Panc1 (cell line): ENCODE measurements around the gene DONSON. TPM values are rescaled to one million over a fixed set of nuclear protein-coding genes. Genes with fewer than 3 reads are reported as not detected.

Source experiments
- ATAC-seq: fragments of 200-7000 bp; cut with Tn5 transposase; 2 replicates; pipeline ENCODE4 v1.9.1; 2020; ENCODE audit warnings: mild to moderate bottlenecking, moderate library complexity
- BruUV-seq: library from RNA; stranded (reverse); fragments of 400-500 nt; replicated peaks from 2 replicates; lab custom pipeline; 2021; lab: Mats Ljungman, UMichigan
- CTCF ChIA-PET: fragments of 300-600 bp; sonication (Branson Sonifier 250); formaldehyde crosslinking; loops from one replicate; lab custom pipeline; 2022; ENCODE audit warnings: antibody characterized with exemption; lab: Charles Lee
- POLR2A ChIA-PET: fragments of 300-600 bp; sonication (Branson Sonifier 250); formaldehyde crosslinking; loops from one replicate; lab custom pipeline; 2022; ENCODE audit warnings: antibody characterized with exemption; lab: Charles Lee
- DNase-seq: peaks from one replicate; pipeline ENCODE4 v3.0.0-alpha.2; 2010; ENCODE audit warnings: low read depth, low spot score
- H3K27ac ChIP-seq: 2 replicates; pipeline ENCODE4 v1.5.1; 2011; ENCODE audit warnings: mild to moderate bottlenecking, low read length, inconsistent platforms
- H3K27me3 ChIP-seq: fragments of 200-500 bp; sonication (Bioruptor generic); 2 replicates; pipeline ENCODE4 v1.6.0; 2014; ENCODE audit warnings: low read length, inconsistent platforms; ENCODE audit not compliant: control insufficient read depth, insufficient read depth
- H3K36me3 ChIP-seq: fragments of 200-500 bp; sonication (Bioruptor generic); 2 replicates; pipeline ENCODE4 v1.5.1; 2014; ENCODE audit warnings: inconsistent platforms, mild to moderate bottlenecking, low read length, moderate library complexity; ENCODE audit not compliant: control insufficient read depth, insufficient read depth
- H3K4me1 ChIP-seq: 2 replicates; pipeline ENCODE4 v1.5.1; 2011; ENCODE audit warnings: inconsistent platforms, mild to moderate bottlenecking, low read length, moderate library complexity; ENCODE audit not compliant: control insufficient read depth, insufficient read depth
- H3K4me3 ChIP-seq, 2 experiments: 2 replicates each; pipeline ENCODE4 v1.5.1; 2011 to 2012; ENCODE audit warnings: low read depth in 2 of 2, low read length in 2 of 2, mild to moderate bottlenecking in 2 of 2, inconsistent platforms in 1 of 2, moderate library complexity in 1 of 2
- H3K9me3 ChIP-seq: fragments of 200-500 bp; sonication (Bioruptor generic); 2 replicates; pipeline ENCODE4 v1.5.1; 2014; ENCODE audit warnings: low read depth, mild to moderate bottlenecking, inconsistent platforms, low read length, moderate library complexity; ENCODE audit not compliant: control insufficient read depth, insufficient read depth
- POLR2AphosphoS5 ChIP-seq: IDR thresholded peaks from 2 replicates; pipeline ENCODE4 v1.6.1; 2012; ENCODE audit warnings: mild to moderate bottlenecking, low read depth, low read length, moderate library complexity
- REST ChIP-seq, 2 experiments: IDR thresholded peaks; 2 replicates each; pipeline ENCODE4 v1.6.1; 2011 to 2012; ENCODE audit warnings: low read depth in 2 of 2, control low read depth in 1 of 2, low read length in 1 of 2, mild to moderate bottlenecking in 1 of 2, moderate library complexity in 1 of 2; ENCODE audit not compliant: insufficient read depth in 1 of 2
- SIN3A ChIP-seq: IDR thresholded peaks from 2 replicates; pipeline ENCODE4 v1.6.1; 2012; ENCODE audit warnings: low read depth, mild to moderate bottlenecking, low read length, moderate library complexity, borderline replicate concordance; ENCODE audit not compliant: insufficient read depth
- TCF7L2 ChIP-seq: IDR thresholded peaks from 2 replicates; pipeline ENCODE4 v1.6.1; 2011; ENCODE audit warnings: mild to moderate bottlenecking, low read depth, low read length, inconsistent platforms
- in situ Hi-C: cut with HindIII; loops from 2 replicates; pipeline ENCODE4 v1.10.0; 2016; ENCODE audit warnings: low sequenced_read_pairs, low pct_unique_long_range_greater_than_20kb
- intact Hi-C: fragments of 100-400 bp; cut with micrococcal nuclease; formaldehyde crosslinking; loops from one replicate; pipeline ENCODE4 v1.10.0; 2022; ENCODE audit not compliant: unreplicated experiment
- total RNA-seq: library from RNA; stranded (reverse); gene quantifications from one replicate; pipeline ENCODE4 v1.2.1, GENCODE V29; 2021; ENCODE audit not compliant: unreplicated experiment
- TF ChIP-seq, protein P1 (sequence below): fragments of 450-650 bp; IDR thresholded peaks from 2 replicates; pipeline ENCODE4 v1.5.1; 2017; ENCODE audit warnings: mild to moderate bottlenecking

DONSON gene
- total RNA-seq, 1 experiment from 2014 or later, result 21.9 TPM

GRCh38 chr21:33568448-33568847, 20.0 kb downstream of the DONSON start:
- Histone ChIP-seq H3K4me1 (no peaks in the 10 kb centered on the region; the same call in 1 of the 2 replicates), H3K27ac (no peak overlapping the region), H3K36me3 (peaks cover 57% of the 10 kb centered on the region), H3K4me3 (no peak overlapping the region), H3K9me3 (no peaks in the 10 kb centered on the region), H3K27me3 (no peaks in the 10 kb centered on the region)
- in situ Hi-C loops, result no loop called here
- ATAC-seq (no peak), DNase-seq (no peak)
- ChIA-PET CTCF (no interaction called here), POLR2A (no interaction called here)
- BruUV-seq, result no TSS peak
- TF ChIP-seq POLR2AphosphoS5 (no peak), TCF7L2 (no peak), REST (IDR thresholded peaks at IDR 0.05; ENCODE audit: insufficient read depth in 1 of 2, low read depth in 2 of 2, low read length in 1 of 2) (no peak), SIN3A (no peak)
- TF ChIP-seq, protein P1, sequence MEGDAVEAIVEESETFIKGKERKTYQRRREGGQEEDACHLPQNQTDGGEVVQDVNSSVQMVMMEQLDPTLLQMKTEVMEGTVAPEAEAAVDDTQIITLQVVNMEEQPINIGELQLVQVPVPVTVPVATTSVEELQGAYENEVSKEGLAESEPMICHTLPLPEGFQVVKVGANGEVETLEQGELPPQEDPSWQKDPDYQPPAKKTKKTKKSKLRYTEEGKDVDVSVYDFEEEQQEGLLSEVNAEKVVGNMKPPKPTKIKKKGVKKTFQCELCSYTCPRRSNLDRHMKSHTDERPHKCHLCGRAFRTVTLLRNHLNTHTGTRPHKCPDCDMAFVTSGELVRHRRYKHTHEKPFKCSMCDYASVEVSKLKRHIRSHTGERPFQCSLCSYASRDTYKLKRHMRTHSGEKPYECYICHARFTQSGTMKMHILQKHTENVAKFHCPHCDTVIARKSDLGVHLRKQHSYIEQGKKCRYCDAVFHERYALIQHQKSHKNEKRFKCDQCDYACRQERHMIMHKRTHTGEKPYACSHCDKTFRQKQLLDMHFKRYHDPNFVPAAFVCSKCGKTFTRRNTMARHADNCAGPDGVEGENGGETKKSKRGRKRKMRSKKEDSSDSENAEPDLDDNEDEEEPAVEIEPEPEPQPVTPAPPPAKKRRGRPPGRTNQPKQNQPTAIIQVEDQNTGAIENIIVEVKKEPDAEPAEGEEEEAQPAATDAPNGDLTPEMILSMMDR, result no peak
- intact Hi-C loops, result no loop called here

GRCh38 chr21:33567914-33568313, 20.6 kb downstream of the DONSON start:
- TF ChIP-seq POLR2AphosphoS5, result no peak
- in situ Hi-C loops (no loop called here), intact Hi-C loops (no loop called here)
- peaks cover 58% of the 10 kb centered on the region for H3K36me3 ChIP-seq
- H3K9me3 ChIP-seq, result no peaks in the 10 kb centered on the region
- no TSS peak for BruUV-seq
- ATAC-seq (no peak), DNase-seq (no peak)
- H3K4me3 ChIP-seq, result no peak overlapping the region
- no peaks in the 10 kb centered on the region for H3K27me3 ChIP-seq
- CTCF ChIA-PET, result no interaction called here
- H3K4me1 ChIP-seq, result no peaks in the 10 kb centered on the region; the same call in 1 of the 2 replicates
- POLR2A ChIA-PET, result no interaction called here
- H3K27ac ChIP-seq, result no peak overlapping the region

DNA sequence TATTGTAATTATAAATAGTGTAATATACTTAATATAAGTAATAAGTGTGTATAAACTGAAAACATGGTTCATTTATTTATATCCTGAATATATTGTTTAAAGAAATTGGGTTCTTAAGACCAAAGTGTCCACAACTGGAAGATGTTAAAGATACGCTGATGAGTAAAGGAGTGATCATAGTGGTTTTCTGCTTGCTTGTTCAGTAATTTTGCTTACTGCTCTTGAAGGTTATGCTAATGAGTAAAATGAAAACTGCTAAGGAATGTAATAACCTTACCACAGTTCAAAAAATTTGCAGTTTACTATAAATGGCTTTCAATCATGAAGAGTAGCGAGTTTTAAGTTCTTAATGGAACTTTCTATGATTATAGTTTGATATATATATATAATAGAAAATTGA, 22.0 kb downstream of the DONSON start:
- no peak overlapping the region for H3K4me3 ChIP-seq
- H3K27ac ChIP-seq, result no peak overlapping the region
- no peaks in the 10 kb centered on the region for H3K27me3 ChIP-seq
- in situ Hi-C loops, result no loop called here
- POLR2A ChIA-PET, result no interaction called here
- CTCF ChIA-PET, result no interaction called here
- H3K4me1 ChIP-seq, result no peaks in the 10 kb centered on the region; the same call in 1 of the 2 replicates
- no peaks in the 10 kb centered on the region for H3K9me3 ChIP-seq
- H3K36me3 ChIP-seq, result peaks cover 64% of the 10 kb centered on the region
- ATAC-seq, result no peak
- BruUV-seq, result no TSS peak
- intact Hi-C loops, result no loop called here
- TF ChIP-seq POLR2AphosphoS5 (no peak), SIN3A (no peak), REST (IDR thresholded peaks at IDR 0.05; ENCODE audit: insufficient read depth in 1 of 2, low read depth in 2 of 2, low read length in 1 of 2) (no peak), TCF7L2 (no peak)
- TF ChIP-seq, protein P1, result no peak
- no peak for DNase-seq
